Measurements from ENCODE around the gene AEN. TPM values are rescaled to one million over a fixed set of nuclear protein-coding genes. Genes with fewer than 3 reads are reported as not detected.

The AEN gene
- total and polyA plus RNA-seq, 8 donors = 1.8 to 35.3 (median 14.3) TPM

- no peak overlapping the region for H3K4me3 ChIP-seq
- H3K9me3 ChIP-seq = no peaks in the 10 kb centered on the region
- TF ChIP-seq EP300 (IDR thresholded peaks at IDR 0.05) (no peak), CTCF (IDR thresholded peaks at IDR 0.05) (no peak), POLR2AphosphoS5 (IDR thresholded peaks at IDR 0.05) (no peak), POLR2A (IDR thresholded peaks at IDR 0.05) (no peak)
- H3K27me3 ChIP-seq = no peaks in the 10 kb centered on the region
- intact Hi-C loops (cut with DNase I; ENCODE audit: low total_unique reads) = loop anchor here (10.0 kb wide), 1 partner anchor 144 kb away; no protein-coding TSS in a partner anchor
- peaks cover 12 to 51% (median 40%) of the 10 kb centered on the region in 4 donors for H3K4me1 ChIP-seq
- no peaks in the 10 kb centered on the region for H3K36me3 ChIP-seq
- DNase-seq = no peak
- H3K27ac ChIP-seq = no peak overlapping the region
Measured at GRCh38 chr15:88618686-88619085, 2.5 kb upstream of the AEN start.

GRCh38 chr15:88619796-88620195, 1.3 kb upstream of the AEN start:
- Histone ChIP-seq H3K4me1 (peaks cover 23 to 54% (median 45%) of the 10 kb centered on the region in 4 donors), H3K27ac (no peak overlapping the region), H3K9me3 (no peaks in the 10 kb centered on the region), H3K4me3 (no peak overlapping the region), H3K36me3 (no peaks in the 10 kb centered on the region), H3K27me3 (no peaks in the 10 kb centered on the region)
- DNase-seq = no peak
- 81 to 91% (median 87%) methylated on average over 2 of the region's 2 CpGs for WGBS, 5 donors
- TF ChIP-seq POLR2A (IDR thresholded peaks at IDR 0.05) (no peak), CTCF (IDR thresholded peaks at IDR 0.05) (no peak), POLR2AphosphoS5 (IDR thresholded peaks at IDR 0.05) (no peak), EP300 (IDR thresholded peaks at IDR 0.05) (no peak)
- intact Hi-C loops (cut with DNase I; ENCODE audit: low total_unique reads) = loop anchor here (10.0 kb wide), 1 partner anchor 145 kb away; no protein-coding TSS in a partner anchor

GRCh38 chr15:88621789-88622604, 857 bp downstream of the AEN start:
- Histone ChIP-seq H3K4me1 (peaks cover 30 to 59% (median 51%) of the 10 kb centered on the region in 4 donors), H3K4me3 (peak overlapping the region; percentile 80 to 99 (median 97)), H3K9me3 (no peaks in the 10 kb centered on the region), H3K27me3 (no peaks in the 10 kb centered on the region), H3K36me3 (peaks cover 3 to 14% (median 11%) of the 10 kb centered on the region in 4 donors), H3K27ac (peak overlapping the region; percentile 82 to 95 (median 93))
- 8 to 14% (median 10%) methylated on average over 17 of the region's 17 CpGs for WGBS, 5 donors
- DNase-seq = peak in 1 of 2 donors; percentile 55
- intact Hi-C loops (cut with DNase I; ENCODE audit: low total_unique reads) = no loop called here
- TF ChIP-seq POLR2A (IDR thresholded peaks at IDR 0.05) (no peak), CTCF (IDR thresholded peaks at IDR 0.05) (no peak), EP300 (IDR thresholded peaks at IDR 0.05) (no peak), POLR2AphosphoS5 (IDR thresholded peaks at IDR 0.05) (peak in 2 of 3 donors; percentile 8 to 13)

GRCh38 chr15:88622605-88622975, 1.4 kb downstream of the AEN start:
- peaks cover 3 to 20% (median 17%) of the 10 kb centered on the region in 4 donors for H3K36me3 ChIP-seq
- intact Hi-C loops (cut with DNase I; ENCODE audit: low total_unique reads) = no loop called here
- peak overlapping the region; percentile 80 to 99 (median 97) for H3K4me3 ChIP-seq
- peak overlapping the region; percentile 82 to 95 (median 93) for H3K27ac ChIP-seq
- WGBS, 5 donors = 12 to 49% (median 25%) methylated on average over 5 of the region's 5 CpGs
- peaks cover 30 to 64% (median 54%) of the 10 kb centered on the region in 4 donors for H3K4me1 ChIP-seq
- no peaks in the 10 kb centered on the region for H3K27me3 ChIP-seq
- DNase-seq = no peak
- TF ChIP-seq EP300 (IDR thresholded peaks at IDR 0.05) (no peak), CTCF (IDR thresholded peaks at IDR 0.05) (no peak), POLR2AphosphoS5 (IDR thresholded peaks at IDR 0.05) (no peak), POLR2A (IDR thresholded peaks at IDR 0.05) (no peak)
- no peaks in the 10 kb centered on the region for H3K9me3 ChIP-seq
